AG09309 (cell line): Measurements from ENCODE around the gene DAPK1.

ENCODE experiments used
- DNase-seq: peaks from one replicate; pipeline ENCODE4 v3.0.0-alpha.2; 2010; ENCODE audit warnings: low read depth
- H3K4me3 ChIP-seq: 2 replicates; pipeline ENCODE4 v1.5.1; 2011; ENCODE audit warnings: mild to moderate bottlenecking, low read depth, low read length, moderate library complexity; ENCODE audit not compliant: control insufficient read depth
- TF ChIP-seq, protein P1 (sequence below): IDR thresholded peaks from 2 replicates; pipeline ENCODE4 v1.5.1; 2011; ENCODE audit warnings: mild to moderate bottlenecking, low read depth, low read length, inconsistent platforms; ENCODE audit not compliant: insufficient read depth, control insufficient read depth; ENCODE audit errors: missing control alignments

The DAPK1 gene

DNA sequence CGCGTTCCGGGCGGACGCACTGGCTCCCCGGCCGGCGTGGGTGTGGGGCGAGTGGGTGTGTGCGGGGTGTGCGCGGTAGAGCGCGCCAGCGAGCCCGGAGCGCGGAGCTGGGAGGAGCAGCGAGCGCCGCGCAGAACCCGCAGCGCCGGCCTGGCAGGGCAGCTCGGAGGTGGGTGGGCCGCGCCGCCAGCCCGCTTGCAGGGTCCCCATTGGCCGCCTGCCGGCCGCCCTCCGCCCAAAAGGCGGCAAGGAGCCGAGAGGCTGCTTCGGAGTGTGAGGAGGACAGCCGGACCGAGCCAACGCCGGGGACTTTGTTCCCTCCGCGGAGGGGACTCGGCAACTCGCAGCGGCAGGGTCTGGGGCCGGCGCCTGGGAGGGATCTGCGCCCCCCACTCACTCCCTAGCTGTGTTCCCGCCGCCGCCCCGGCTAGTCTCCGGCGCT lies at the start of gene DAPK1:
DAPK1 (plus strand) TSS at position 264 of the 442 bp plus-strand sequence. CDS start 1,211 bp downstream, outside the sequence.
- TF ChIP-seq, protein P1, sequence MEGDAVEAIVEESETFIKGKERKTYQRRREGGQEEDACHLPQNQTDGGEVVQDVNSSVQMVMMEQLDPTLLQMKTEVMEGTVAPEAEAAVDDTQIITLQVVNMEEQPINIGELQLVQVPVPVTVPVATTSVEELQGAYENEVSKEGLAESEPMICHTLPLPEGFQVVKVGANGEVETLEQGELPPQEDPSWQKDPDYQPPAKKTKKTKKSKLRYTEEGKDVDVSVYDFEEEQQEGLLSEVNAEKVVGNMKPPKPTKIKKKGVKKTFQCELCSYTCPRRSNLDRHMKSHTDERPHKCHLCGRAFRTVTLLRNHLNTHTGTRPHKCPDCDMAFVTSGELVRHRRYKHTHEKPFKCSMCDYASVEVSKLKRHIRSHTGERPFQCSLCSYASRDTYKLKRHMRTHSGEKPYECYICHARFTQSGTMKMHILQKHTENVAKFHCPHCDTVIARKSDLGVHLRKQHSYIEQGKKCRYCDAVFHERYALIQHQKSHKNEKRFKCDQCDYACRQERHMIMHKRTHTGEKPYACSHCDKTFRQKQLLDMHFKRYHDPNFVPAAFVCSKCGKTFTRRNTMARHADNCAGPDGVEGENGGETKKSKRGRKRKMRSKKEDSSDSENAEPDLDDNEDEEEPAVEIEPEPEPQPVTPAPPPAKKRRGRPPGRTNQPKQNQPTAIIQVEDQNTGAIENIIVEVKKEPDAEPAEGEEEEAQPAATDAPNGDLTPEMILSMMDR, result no peak
- no peak for DNase-seq
- peak within 1 kb of the TSS; percentile 44 for H3K4me3 ChIP-seq

DNA sequence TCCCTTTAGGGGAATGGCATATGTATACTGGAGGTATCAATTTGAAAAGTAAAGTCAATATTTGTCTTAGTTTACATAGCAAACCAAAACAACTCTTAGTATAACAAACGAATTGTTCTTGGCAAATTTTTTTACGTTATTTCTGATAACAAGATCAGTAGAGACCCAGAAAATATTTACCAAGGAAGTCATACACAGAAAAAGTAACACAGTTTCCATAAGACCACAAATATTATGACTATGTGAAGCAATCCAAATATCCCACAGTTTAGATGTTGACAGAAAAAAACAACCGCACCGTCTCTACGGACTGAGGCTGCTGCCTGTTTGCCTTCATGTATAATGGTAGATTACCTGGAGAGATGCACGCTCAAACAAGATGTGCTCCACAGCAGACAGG lies 46.5 kb upstream of the DAPK1 start:
- DNase-seq, result no peak

DNA sequence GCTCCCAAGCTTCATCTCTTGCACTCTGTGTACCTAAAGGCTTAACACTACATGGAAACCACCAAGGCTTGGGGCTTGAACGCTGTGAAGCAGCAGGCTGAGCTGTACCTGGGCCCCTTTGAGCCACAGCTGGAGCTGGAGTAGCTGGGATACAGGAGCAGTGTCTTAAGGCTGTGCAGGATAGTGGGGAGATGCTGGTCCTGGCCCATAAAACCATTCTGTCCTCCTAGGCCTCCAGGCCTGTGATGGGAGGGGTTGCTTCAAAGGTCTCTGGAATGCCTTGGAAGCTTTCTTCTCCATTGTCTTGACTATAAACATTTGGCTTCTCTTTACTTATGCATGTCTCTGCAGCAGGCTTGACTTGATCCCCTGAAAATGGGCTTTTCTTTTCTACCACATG lies 42.3 kb upstream of the DAPK1 start:
- TF ChIP-seq, protein P1, result no peak
- no peak overlapping the region for H3K4me3 ChIP-seq
- no peak for DNase-seq

More for the DNA sequence above, 46.5 kb upstream of the DAPK1 start:
- TF ChIP-seq, protein P1, result no peak
- H3K4me3 ChIP-seq, result no peak overlapping the region

DNA sequence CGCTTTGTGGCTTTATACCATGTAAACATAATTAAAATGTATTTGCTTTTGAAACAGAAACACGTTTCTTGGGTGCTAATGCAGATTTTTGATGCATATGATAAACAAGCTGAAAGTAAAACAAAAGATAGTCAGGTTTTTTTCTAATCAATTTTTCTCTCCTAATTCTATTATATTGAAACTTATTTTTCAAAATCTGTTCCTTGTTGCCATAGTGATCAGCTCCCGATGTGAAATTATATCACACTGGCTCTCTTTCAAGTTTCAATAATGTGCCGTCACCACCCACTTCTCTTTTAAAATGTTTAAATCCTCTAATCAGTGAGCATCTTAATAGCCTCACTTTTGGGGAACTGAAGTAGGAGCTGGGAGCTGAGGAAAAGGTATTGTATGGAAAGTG lies 36.4 kb upstream of the DAPK1 start:
- TF ChIP-seq, protein P1, result no peak
- no peak for DNase-seq
- no peak overlapping the region for H3K4me3 ChIP-seq

DNA sequence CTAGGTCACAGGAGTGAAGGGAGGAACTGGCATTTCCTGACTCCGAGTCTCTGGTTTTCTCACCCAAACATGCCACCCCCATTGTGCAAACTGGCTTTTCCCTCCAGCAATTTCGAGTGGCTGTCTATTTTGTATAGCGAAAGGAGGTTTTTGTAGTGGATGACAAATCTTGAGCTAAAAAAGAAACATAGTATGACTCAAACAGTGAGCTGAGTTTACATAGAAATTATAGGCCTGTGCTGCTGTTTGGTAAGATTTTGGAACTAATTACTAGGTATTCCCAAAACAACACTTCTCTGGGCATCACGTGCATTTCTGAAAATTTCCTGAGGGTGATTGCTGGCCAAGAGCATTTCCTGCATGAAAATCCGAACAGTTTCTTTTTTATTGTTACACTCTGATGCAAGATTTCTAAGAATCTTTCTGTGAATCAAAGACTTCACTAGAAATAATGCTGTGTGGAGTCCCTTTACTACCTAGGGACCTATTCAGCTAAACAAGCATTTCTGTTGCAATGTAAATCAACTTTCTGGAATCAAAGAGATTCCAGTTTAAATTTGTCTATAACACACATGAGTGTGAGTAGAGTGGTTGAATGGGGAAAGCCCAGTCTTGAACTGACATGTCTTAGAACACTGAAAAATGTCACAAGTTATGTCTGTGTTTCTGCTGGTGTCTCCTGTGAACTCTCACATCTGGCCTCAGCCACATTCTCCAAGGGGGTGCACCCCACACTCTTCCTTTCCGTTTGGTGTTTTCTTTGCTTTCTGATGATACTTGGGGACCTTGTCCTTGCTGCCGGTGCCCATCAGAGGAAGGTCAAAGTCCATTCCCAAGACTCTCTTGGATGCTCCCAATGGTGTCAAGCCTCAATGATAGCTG lies 33.3 kb upstream of the DAPK1 start:
- no peak overlapping the region for H3K4me3 ChIP-seq
- TF ChIP-seq, protein P1, result no peak
- DNase-seq, result peak; percentile 20

DNA sequence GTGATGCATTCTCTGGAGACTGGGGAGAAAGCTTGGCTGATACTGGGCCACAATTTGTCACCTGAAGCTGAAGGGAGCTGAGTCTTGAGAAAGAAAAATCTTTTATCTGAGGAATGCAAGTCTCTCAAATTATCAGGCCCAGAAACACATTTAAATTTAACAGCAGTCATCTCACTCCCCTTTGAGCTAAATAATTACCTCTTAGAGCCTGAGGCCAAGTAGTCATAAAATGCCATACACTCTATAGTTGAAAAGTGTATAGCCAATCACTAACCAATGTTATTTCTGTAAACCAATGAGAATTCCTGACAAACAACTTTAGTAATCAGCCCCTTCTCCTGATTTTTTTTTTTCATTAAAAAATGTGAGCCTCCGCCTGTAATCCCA lies 32.7 kb upstream of the DAPK1 start:
- H3K4me3 ChIP-seq, result no peak overlapping the region
- no peak for DNase-seq
- TF ChIP-seq, protein P1, result no peak
